Measurements from ENCODE around the gene PPIL1. TPM values are rescaled to one million over a fixed set of nuclear protein-coding genes. Genes with fewer than 3 reads are reported as not detected.

Gene PPIL1
- total RNA-seq, 3 donors from 2014 or later = 4.5 to 24.7 (median 19.7) TPM

GRCh38 chr6:36809941-36810803 lies 64.4 kb downstream of the PPIL1 start:
- Histone ChIP-seq H3K9me3 (no peaks in the 10 kb centered on the region), H3K27ac (no peak overlapping the region), H3K27me3 (no peaks in the 10 kb centered on the region), H3K4me1 (no peaks in the 10 kb centered on the region), H3K4me3 (no peak overlapping the region), H3K36me3 (no peaks in the 10 kb centered on the region)
- intact Hi-C loops (cut with DNase I; ENCODE audit: low total_unique reads) = no loop called here
- DNase-seq (ENCODE audit: low spot score in 2 of 2) = no peak
- TF ChIP-seq POLR2A (IDR thresholded peaks at IDR 0.05) = no peak
- no peak for TF ChIP-seq CTCF (IDR thresholded peaks at IDR 0.05)
- no peak for TF ChIP-seq POLR2AphosphoS5 (IDR thresholded peaks at IDR 0.05)

GRCh38 chr6:36809156-36809555 lies 65.4 kb downstream of the PPIL1 start:
- Histone ChIP-seq H3K27ac (no peak overlapping the region), H3K36me3 (no peaks in the 10 kb centered on the region), H3K27me3 (no peaks in the 10 kb centered on the region), H3K4me1 (no peaks in the 10 kb centered on the region), H3K4me3 (no peak overlapping the region), H3K9me3 (no peaks in the 10 kb centered on the region)
- TF ChIP-seq POLR2AphosphoS5 (IDR thresholded peaks at IDR 0.05) (no peak), CTCF (IDR thresholded peaks at IDR 0.05) (no peak), POLR2A (IDR thresholded peaks at IDR 0.05) (no peak)
- no peak for DNase-seq (ENCODE audit: low spot score in 2 of 2)
- intact Hi-C loops (cut with DNase I; ENCODE audit: low total_unique reads) = no loop called here

GRCh38 chr6:36808634-36809033 lies 66.0 kb downstream of the PPIL1 start:
- Histone ChIP-seq H3K9me3 (no peaks in the 10 kb centered on the region), H3K4me3 (no peak overlapping the region)
- intact Hi-C loops (cut with DNase I; ENCODE audit: low total_unique reads) = no loop called here

GRCh38 chr6:36807750-36808149 lies 66.9 kb downstream of the PPIL1 start:
- intact Hi-C loops (cut with DNase I; ENCODE audit: low total_unique reads) = no loop called here
- no peaks in the 10 kb centered on the region for H3K4me1 ChIP-seq
- H3K27ac ChIP-seq = no peak overlapping the region
- DNase-seq (ENCODE audit: low spot score in 2 of 2) = no peak
- no peaks in the 10 kb centered on the region for H3K36me3 ChIP-seq
- H3K9me3 ChIP-seq = no peaks in the 10 kb centered on the region
- no peaks in the 10 kb centered on the region for H3K27me3 ChIP-seq
- H3K4me3 ChIP-seq = no peak overlapping the region
- TF ChIP-seq POLR2AphosphoS5 (IDR thresholded peaks at IDR 0.05) (no peak), POLR2A (IDR thresholded peaks at IDR 0.05) (no peak), CTCF (IDR thresholded peaks at IDR 0.05) (no peak)

More at GRCh38 chr6:36808634-36809033, 66.0 kb downstream of the PPIL1 start:
- H3K27me3 ChIP-seq = no peaks in the 10 kb centered on the region
- DNase-seq (ENCODE audit: low spot score in 2 of 2) = no peak
- H3K36me3 ChIP-seq = no peaks in the 10 kb centered on the region
- no peak overlapping the region for H3K27ac ChIP-seq
- TF ChIP-seq POLR2AphosphoS5 (IDR thresholded peaks at IDR 0.05) = no peak
- TF ChIP-seq CTCF (IDR thresholded peaks at IDR 0.05) = no peak
- no peak for TF ChIP-seq POLR2A (IDR thresholded peaks at IDR 0.05)
- no peaks in the 10 kb centered on the region for H3K4me1 ChIP-seq

- Histone ChIP-seq H3K27me3 (no peaks in the 10 kb centered on the region), H3K9me3 (no peaks in the 10 kb centered on the region), H3K4me1 (no peaks in the 10 kb centered on the region), H3K36me3 (no peaks in the 10 kb centered on the region), H3K27ac (no peak overlapping the region), H3K4me3 (no peak overlapping the region)
- TF ChIP-seq POLR2A (IDR thresholded peaks at IDR 0.05) = no peak
- no peak for TF ChIP-seq POLR2AphosphoS5 (IDR thresholded peaks at IDR 0.05)
- no peak for TF ChIP-seq CTCF (IDR thresholded peaks at IDR 0.05)
- intact Hi-C loops (cut with DNase I; ENCODE audit: low total_unique reads) = no loop called here
- no peak for DNase-seq (ENCODE audit: low spot score in 2 of 2)
These were observed 67.5 kb downstream of the PPIL1 start for GRCh38 chr6:36807143-36807542.
